Osteoblast (primary cell): Measurements from ENCODE around the gene TMEM59L. TPM values are rescaled to one million over a fixed set of nuclear protein-coding genes. Genes with fewer than 3 reads are reported as not detected.

Source experiments
- DNase-seq: peaks from one replicate; pipeline ENCODE4 v3.0.0; 2011; ENCODE audit warnings: low spot score, mixed read lengths; ENCODE audit not compliant: insufficient read length; ENCODE audit errors: missing footprints
- H2AFZ ChIP-seq: 2 replicates; pipeline ENCODE4 v1.6.0; 2011; ENCODE audit warnings: mild to moderate bottlenecking, low read length
- H3K27ac ChIP-seq: 2 replicates; pipeline ENCODE4 v1.5.1; 2011; ENCODE audit warnings: mild to moderate bottlenecking, low read depth, low read length, moderate library complexity
- H3K27me3 ChIP-seq: 2 replicates; pipeline ENCODE4 v1.6.0; 2012; ENCODE audit warnings: mild to moderate bottlenecking, control low read depth, inconsistent platforms, low read length, moderate library complexity; ENCODE audit not compliant: insufficient read depth
- H3K36me3 ChIP-seq: 2 replicates; pipeline ENCODE4 v1.5.1; 2011; ENCODE audit warnings: mild to moderate bottlenecking, low read length, control low read depth, moderate library complexity; ENCODE audit not compliant: insufficient read depth
- H3K4me1 ChIP-seq: 2 replicates; pipeline ENCODE4 v1.5.1; 2011; ENCODE audit warnings: mild to moderate bottlenecking, low read length, control low read depth, moderate library complexity; ENCODE audit not compliant: insufficient read depth
- H3K4me2 ChIP-seq: 2 replicates; pipeline ENCODE4 v1.6.0; 2011; ENCODE audit warnings: mild to moderate bottlenecking, low read length; ENCODE audit not compliant: insufficient read depth
- H3K4me3 ChIP-seq: fragments of 200-600 bp; sonication (generic); 3 replicates; pipeline ENCODE4 v1.5.1; 2012; ENCODE audit warnings: mild to moderate bottlenecking, low read length, inconsistent platforms; ENCODE audit not compliant: insufficient read depth
- H3K79me2 ChIP-seq: 2 replicates; pipeline ENCODE4 v1.6.0; 2012; ENCODE audit warnings: mild to moderate bottlenecking, low read length, control low read depth, inconsistent platforms; ENCODE audit not compliant: insufficient read depth
- H3K9me3 ChIP-seq: 2 replicates; pipeline ENCODE4 v1.5.1; 2011; ENCODE audit warnings: low read depth, low read length, control low read depth
- H4K20me1 ChIP-seq: 2 replicates; pipeline ENCODE4 v1.6.0; 2012; ENCODE audit warnings: mild to moderate bottlenecking, low read length, control low read depth; ENCODE audit not compliant: insufficient read depth
- total RNA-seq: library from RNA; depleted of rRNA; stranded (reverse); fragments of >200 nt; gene quantifications from 2 replicates; pipeline ENCODE4 v1.2.3, GENCODE V29; 2012
- TF ChIP-seq, protein P1 (sequence below): IDR thresholded peaks from 2 replicates; pipeline ENCODE4 v1.5.1; 2011; ENCODE audit warnings: mild to moderate bottlenecking, low read depth, low read length, moderate library complexity; ENCODE audit errors: extremely low read depth

Gene TMEM59L
- total RNA-seq, 1 donor = 0.36 TPM

DNA sequence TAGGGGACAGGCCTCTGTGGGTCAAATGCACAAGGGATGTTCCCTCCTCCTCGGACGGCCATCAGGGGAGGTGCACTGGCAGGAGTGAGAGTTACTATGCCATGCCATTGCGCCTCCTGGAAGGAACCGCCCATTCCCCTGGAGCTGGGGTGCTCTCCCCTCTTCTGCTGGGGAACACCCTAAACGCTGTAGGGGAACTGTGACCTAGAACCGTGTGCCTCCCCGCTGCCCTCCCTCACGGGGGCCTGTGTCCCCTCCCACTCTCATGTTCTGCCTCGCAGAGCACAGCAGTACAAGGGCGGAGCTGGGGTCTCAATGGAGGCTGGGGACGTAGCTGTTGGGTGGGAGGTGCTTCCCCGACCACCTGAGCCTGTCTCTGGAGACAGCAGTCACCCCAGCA is 53.6 kb downstream of the TMEM59L start:
- Histone ChIP-seq H3K36me3 (peaks cover 20% of the 10 kb centered on the region), H3K27ac (no peak overlapping the region), H3K4me3 (no peak overlapping the region), H3K79me2 (peaks cover 22% of the 10 kb centered on the region), H2AFZ (no peak overlapping the region), H3K27me3 (no peaks in the 10 kb centered on the region), H4K20me1 (no peaks in the 10 kb centered on the region), H3K4me2 (no peak overlapping the region), H3K4me1 (peaks cover 23% of the 10 kb centered on the region), H3K9me3 (no peaks in the 10 kb centered on the region)
- TF ChIP-seq, protein P1, sequence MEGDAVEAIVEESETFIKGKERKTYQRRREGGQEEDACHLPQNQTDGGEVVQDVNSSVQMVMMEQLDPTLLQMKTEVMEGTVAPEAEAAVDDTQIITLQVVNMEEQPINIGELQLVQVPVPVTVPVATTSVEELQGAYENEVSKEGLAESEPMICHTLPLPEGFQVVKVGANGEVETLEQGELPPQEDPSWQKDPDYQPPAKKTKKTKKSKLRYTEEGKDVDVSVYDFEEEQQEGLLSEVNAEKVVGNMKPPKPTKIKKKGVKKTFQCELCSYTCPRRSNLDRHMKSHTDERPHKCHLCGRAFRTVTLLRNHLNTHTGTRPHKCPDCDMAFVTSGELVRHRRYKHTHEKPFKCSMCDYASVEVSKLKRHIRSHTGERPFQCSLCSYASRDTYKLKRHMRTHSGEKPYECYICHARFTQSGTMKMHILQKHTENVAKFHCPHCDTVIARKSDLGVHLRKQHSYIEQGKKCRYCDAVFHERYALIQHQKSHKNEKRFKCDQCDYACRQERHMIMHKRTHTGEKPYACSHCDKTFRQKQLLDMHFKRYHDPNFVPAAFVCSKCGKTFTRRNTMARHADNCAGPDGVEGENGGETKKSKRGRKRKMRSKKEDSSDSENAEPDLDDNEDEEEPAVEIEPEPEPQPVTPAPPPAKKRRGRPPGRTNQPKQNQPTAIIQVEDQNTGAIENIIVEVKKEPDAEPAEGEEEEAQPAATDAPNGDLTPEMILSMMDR = no peak
- DNase-seq = no peak

DNA sequence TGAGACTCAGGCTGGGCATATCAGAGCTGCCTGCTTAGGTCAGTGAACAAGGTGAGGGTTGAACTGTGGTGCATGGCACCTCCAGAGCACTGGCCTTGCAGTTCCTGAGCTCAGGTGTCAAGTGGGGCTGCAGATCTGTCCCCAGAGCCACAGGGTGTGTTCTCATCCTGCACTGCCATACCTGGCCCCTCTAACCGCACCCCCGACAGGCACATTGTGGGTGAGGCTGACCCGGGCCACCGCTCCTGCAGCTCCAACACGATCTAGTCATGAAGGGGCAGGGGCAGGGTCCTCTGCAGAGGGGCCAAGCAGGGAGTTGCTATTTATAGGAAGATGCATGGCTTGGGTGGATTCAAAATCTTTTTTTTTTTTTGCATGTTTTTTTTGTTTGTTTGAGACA is 54.1 kb downstream of the TMEM59L start:
- H3K4me1 ChIP-seq = peaks cover 19% of the 10 kb centered on the region
- TF ChIP-seq, protein P1 = no peak
- H2AFZ ChIP-seq = no peak overlapping the region
- H3K4me3 ChIP-seq = no peak overlapping the region
- H3K79me2 ChIP-seq = peaks cover 20% of the 10 kb centered on the region
- no peak overlapping the region for H3K27ac ChIP-seq
- no peaks in the 10 kb centered on the region for H4K20me1 ChIP-seq
- no peaks in the 10 kb centered on the region for H3K27me3 ChIP-seq
- H3K36me3 ChIP-seq = peaks cover 20% of the 10 kb centered on the region
- H3K4me2 ChIP-seq = no peak overlapping the region
- peak; percentile 66 for DNase-seq
- no peaks in the 10 kb centered on the region for H3K9me3 ChIP-seq

DNA sequence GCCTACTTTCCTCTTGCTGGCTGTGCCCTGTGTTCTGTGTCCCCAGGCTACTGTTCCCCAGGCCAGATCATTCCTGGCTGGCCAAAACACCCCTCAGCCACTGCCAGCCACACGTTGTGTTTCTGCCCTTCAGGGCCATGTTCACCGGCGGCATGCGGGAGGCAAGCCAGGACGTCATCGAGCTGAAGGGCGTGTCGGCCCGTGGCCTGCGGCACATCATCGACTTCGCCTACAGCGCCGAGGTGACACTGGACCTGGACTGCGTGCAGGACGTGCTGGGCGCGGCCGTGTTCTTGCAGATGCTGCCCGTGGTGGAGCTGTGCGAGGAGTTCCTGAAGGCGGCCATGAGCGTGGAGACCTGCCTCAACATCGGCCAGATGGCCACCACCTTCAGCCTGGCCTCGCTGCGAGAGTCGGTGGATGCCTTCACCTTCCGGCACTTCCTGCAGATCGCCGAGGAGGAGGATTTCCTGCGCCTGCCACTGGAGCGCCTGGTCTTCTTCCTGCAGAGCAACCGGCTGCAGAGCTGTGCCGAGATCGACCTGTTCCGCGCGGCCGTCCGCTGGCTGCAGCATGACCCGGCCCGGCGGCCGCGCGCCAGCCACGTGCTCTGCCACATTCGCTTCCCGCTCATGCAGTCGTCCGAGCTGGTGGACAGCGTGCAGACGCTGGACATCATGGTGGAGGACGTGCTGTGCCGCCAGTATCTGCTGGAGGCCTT is 55.0 kb downstream of the TMEM59L start:
- Histone ChIP-seq H4K20me1 (no peaks in the 10 kb centered on the region), H3K4me1 (peaks cover 19% of the 10 kb centered on the region), H3K9me3 (no peaks in the 10 kb centered on the region), H2AFZ (no peak overlapping the region), H3K79me2 (peaks cover 11% of the 10 kb centered on the region), H3K27ac (no peak overlapping the region), H3K4me3 (no peak overlapping the region), H3K4me2 (no peak overlapping the region), H3K36me3 (peaks cover 20% of the 10 kb centered on the region), H3K27me3 (no peaks in the 10 kb centered on the region)
- TF ChIP-seq, protein P1 = no peak
- no peak for DNase-seq

- no peak for DNase-seq
Measured at GRCh38 chr19:18668252-18668631, 55.6 kb downstream of the TMEM59L start.

More at GRCh38 chr19:18668252-18668631, 55.6 kb downstream of the TMEM59L start:
- Histone ChIP-seq H4K20me1 (no peaks in the 10 kb centered on the region), H3K4me2 (no peak overlapping the region), H3K27ac (no peak overlapping the region), H3K4me1 (peaks cover 16% of the 10 kb centered on the region), H2AFZ (no peak overlapping the region), H3K36me3 (peaks cover 20% of the 10 kb centered on the region), H3K9me3 (no peaks in the 10 kb centered on the region), H3K27me3 (no peaks in the 10 kb centered on the region), H3K79me2 (peaks cover 5% of the 10 kb centered on the region), H3K4me3 (no peak overlapping the region)
- TF ChIP-seq, protein P1 = no peak
